Measurements from ENCODE around the gene PLXNB1. TPM values are rescaled to one million over a fixed set of nuclear protein-coding genes. Genes with fewer than 3 reads are reported as not detected.

Gene PLXNB1
- total RNA-seq, 3 donors from 2014 or later: 60.2 to 182 (median 148) TPM

DNA sequence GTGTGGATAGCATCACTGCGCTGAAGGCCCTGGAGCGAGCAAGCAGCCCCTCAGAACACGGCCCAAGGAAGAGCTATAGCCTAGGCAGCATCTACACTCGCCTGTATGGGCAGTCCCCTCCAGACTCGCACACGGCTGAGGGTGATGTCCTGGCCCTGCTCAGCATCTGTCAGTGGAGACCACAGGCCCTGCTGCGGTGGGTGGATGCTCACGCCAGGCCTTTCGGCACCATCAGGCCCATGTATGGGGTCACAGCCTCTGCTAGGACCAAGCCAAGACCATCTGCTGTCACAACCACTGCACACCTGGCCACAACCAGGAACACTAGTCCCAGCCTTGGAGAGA is 37.2 kb upstream of the PLXNB1 start:
- Histone ChIP-seq H3K4me1 (peaks cover 19 to 31% of the 10 kb centered on the region in 2 donors), H3K9me3 (no peaks in the 10 kb centered on the region), H3K27ac (peak overlapping the region; percentile 99 to 100), H3K4me3 (peak overlapping the region; percentile 56 to 72 (median 58)), H3K36me3 (no peaks in the 10 kb centered on the region), H3K27me3 (no peaks in the 10 kb centered on the region)
- no peak for DNase-seq (ENCODE audit: low spot score in 2 of 2)
- intact Hi-C loops (cut with DNase I; ENCODE audit: low total_unique reads): no loop called here
- no peak for TF ChIP-seq POLR2A (IDR thresholded peaks at IDR 0.05)
- TF ChIP-seq POLR2AphosphoS5 (IDR thresholded peaks at IDR 0.05): no peak
- TF ChIP-seq, protein P1, sequence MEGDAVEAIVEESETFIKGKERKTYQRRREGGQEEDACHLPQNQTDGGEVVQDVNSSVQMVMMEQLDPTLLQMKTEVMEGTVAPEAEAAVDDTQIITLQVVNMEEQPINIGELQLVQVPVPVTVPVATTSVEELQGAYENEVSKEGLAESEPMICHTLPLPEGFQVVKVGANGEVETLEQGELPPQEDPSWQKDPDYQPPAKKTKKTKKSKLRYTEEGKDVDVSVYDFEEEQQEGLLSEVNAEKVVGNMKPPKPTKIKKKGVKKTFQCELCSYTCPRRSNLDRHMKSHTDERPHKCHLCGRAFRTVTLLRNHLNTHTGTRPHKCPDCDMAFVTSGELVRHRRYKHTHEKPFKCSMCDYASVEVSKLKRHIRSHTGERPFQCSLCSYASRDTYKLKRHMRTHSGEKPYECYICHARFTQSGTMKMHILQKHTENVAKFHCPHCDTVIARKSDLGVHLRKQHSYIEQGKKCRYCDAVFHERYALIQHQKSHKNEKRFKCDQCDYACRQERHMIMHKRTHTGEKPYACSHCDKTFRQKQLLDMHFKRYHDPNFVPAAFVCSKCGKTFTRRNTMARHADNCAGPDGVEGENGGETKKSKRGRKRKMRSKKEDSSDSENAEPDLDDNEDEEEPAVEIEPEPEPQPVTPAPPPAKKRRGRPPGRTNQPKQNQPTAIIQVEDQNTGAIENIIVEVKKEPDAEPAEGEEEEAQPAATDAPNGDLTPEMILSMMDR (IDR thresholded peaks at IDR 0.05): no peak

- intact Hi-C loops (cut with DNase I; ENCODE audit: low total_unique reads): no loop called here
- Histone ChIP-seq H3K27ac (peak overlapping the region; percentile 99 to 100), H3K27me3 (no peaks in the 10 kb centered on the region), H3K36me3 (no peaks in the 10 kb centered on the region), H3K4me1 (peaks cover 19 to 31% of the 10 kb centered on the region in 2 donors), H3K4me3 (peak overlapping the region; percentile 56 to 72 (median 58)), H3K9me3 (no peaks in the 10 kb centered on the region)
- DNase-seq (ENCODE audit: low spot score in 2 of 2): no peak
- TF ChIP-seq POLR2AphosphoS5 (IDR thresholded peaks at IDR 0.05) (no peak), POLR2A (IDR thresholded peaks at IDR 0.05) (no peak)
- TF ChIP-seq, protein P1 (IDR thresholded peaks at IDR 0.05): no peak
These were observed 36.7 kb upstream of the PLXNB1 start for GRCh38 chr3:48466386-48467109.

GRCh38 chr3:48465531-48466378 is 35.9 kb upstream of the PLXNB1 start:
- Histone ChIP-seq H3K4me1 (peaks cover 19 to 31% of the 10 kb centered on the region in 2 donors), H3K27me3 (no peaks in the 10 kb centered on the region), H3K9me3 (no peaks in the 10 kb centered on the region), H3K27ac (peak overlapping the region; percentile 99 to 100), H3K4me3 (peak overlapping the region; percentile 56 to 72 (median 58)), H3K36me3 (no peaks in the 10 kb centered on the region)
- DNase-seq (ENCODE audit: low spot score in 2 of 2): peak; percentile 98 to 99
- intact Hi-C loops (cut with DNase I; ENCODE audit: low total_unique reads): no loop called here
- TF ChIP-seq, protein P1 (IDR thresholded peaks at IDR 0.05): peak; percentile 51 to 77 (median 70)
- TF ChIP-seq POLR2AphosphoS5 (IDR thresholded peaks at IDR 0.05) (peak; percentile 79 to 93 (median 87)), POLR2A (IDR thresholded peaks at IDR 0.05) (no peak)

GRCh38 chr3:48465237-48465530 is 35.3 kb upstream of the PLXNB1 start:
- Histone ChIP-seq H3K27me3 (no peaks in the 10 kb centered on the region), H3K4me3 (no peak overlapping the region), H3K4me1 (peaks cover 17 to 27% of the 10 kb centered on the region in 2 donors), H3K9me3 (no peaks in the 10 kb centered on the region), H3K36me3 (no peaks in the 10 kb centered on the region), H3K27ac (peak overlapping the region; percentile 99 to 100)
- no peak for DNase-seq (ENCODE audit: low spot score in 2 of 2)
- intact Hi-C loops (cut with DNase I; ENCODE audit: low total_unique reads): no loop called here
- no peak for TF ChIP-seq POLR2A (IDR thresholded peaks at IDR 0.05)
- TF ChIP-seq POLR2AphosphoS5 (IDR thresholded peaks at IDR 0.05): no peak
- TF ChIP-seq, protein P1 (IDR thresholded peaks at IDR 0.05): no peak

- TF ChIP-seq POLR2A (IDR thresholded peaks at IDR 0.05) (no peak), POLR2AphosphoS5 (IDR thresholded peaks at IDR 0.05) (no peak)
- TF ChIP-seq, protein P1 (IDR thresholded peaks at IDR 0.05): no peak
- intact Hi-C loops (cut with DNase I; ENCODE audit: low total_unique reads): loop anchor here (5.0 kb wide), 1 partner anchor 88 kb away; no protein-coding TSS in a partner anchor
- Histone ChIP-seq H3K9me3 (no peaks in the 10 kb centered on the region), H3K36me3 (no peaks in the 10 kb centered on the region), H3K27ac (peak overlapping the region; percentile 99 to 100), H3K4me3 (no peak overlapping the region), H3K4me1 (peaks cover 17 to 24% of the 10 kb centered on the region in 2 donors), H3K27me3 (no peaks in the 10 kb centered on the region)
- no peak for DNase-seq (ENCODE audit: low spot score in 2 of 2)
These were observed 34.9 kb upstream of the PLXNB1 start for GRCh38 chr3:48464713-48465221.
